GM19035 (cell line): ENCODE results near the gene SUGCT.
"Not testable (repeated sequence)": the region's sequence is repeated elsewhere in the genome, so short reads cannot be mapped to it uniquely, and the experiment has no call there.

Source experiments
- ATAC-seq: cut with Tn5 transposase; IDR thresholded peaks from one replicate; pipeline ENCODE4 v1.9.1; 2021; ENCODE audit not compliant: unreplicated experiment

Gene SUGCT

GRCh38 chr7:40244226-40244625, 109.4 kb downstream of the SUGCT start:
- no peak for ATAC-seq

- no peak for ATAC-seq
Measured at GRCh38 chr7:40248681-40249080, 113.9 kb downstream of the SUGCT start.

- ATAC-seq: not testable (repeated sequence)
Measured at GRCh38 chr7:40253444-40253843, 118.6 kb downstream of the SUGCT start.

- ATAC-seq: no peak
Measured at GRCh38 chr7:40263752-40264390, 129.1 kb downstream of the SUGCT start.

- ATAC-seq: no peak
Measured at GRCh38 chr7:40267583-40267982, 132.8 kb downstream of the SUGCT start.

GRCh38 chr7:40268810-40269209, 134.0 kb downstream of the SUGCT start:
- ATAC-seq: not testable (repeated sequence)

GRCh38 chr7:40276061-40276460, 141.3 kb downstream of the SUGCT start:
- no peak for ATAC-seq

GRCh38 chr7:40279991-40280390, 145.2 kb downstream of the SUGCT start:
- ATAC-seq: no peak

GRCh38 chr7:40282858-40283257, 148.1 kb downstream of the SUGCT start:
- ATAC-seq: no peak

GRCh38 chr7:40283391-40283790, 148.6 kb downstream of the SUGCT start:
- no peak for ATAC-seq

- no peak for ATAC-seq
Measured at GRCh38 chr7:40288827-40289226, 154.0 kb downstream of the SUGCT start.

- no peak for ATAC-seq
Measured at GRCh38 chr7:40297741-40298311, 163.0 kb downstream of the SUGCT start.

GRCh38 chr7:40298421-40298820, 163.6 kb downstream of the SUGCT start:
- no peak for ATAC-seq

GRCh38 chr7:40299097-40299496, 164.3 kb downstream of the SUGCT start:
- no peak for ATAC-seq

GRCh38 chr7:40300146-40300670, 165.4 kb downstream of the SUGCT start:
- ATAC-seq: no peak

- no peak for ATAC-seq
Measured at GRCh38 chr7:40301486-40302068, 166.8 kb downstream of the SUGCT start.

GRCh38 chr7:40303996-40304395, 169.2 kb downstream of the SUGCT start:
- no peak for ATAC-seq

- no peak for ATAC-seq
Measured at GRCh38 chr7:40305229-40305628, 170.4 kb downstream of the SUGCT start.

- no peak for ATAC-seq
Measured at GRCh38 chr7:40306025-40306424, 171.2 kb downstream of the SUGCT start.

- ATAC-seq: no peak
Measured at GRCh38 chr7:40306596-40306995, 171.8 kb downstream of the SUGCT start.

- ATAC-seq: no peak
Measured at GRCh38 chr7:40310258-40310657, 175.5 kb downstream of the SUGCT start.

- ATAC-seq: peak; percentile 98
Measured at GRCh38 chr7:40311307-40311706, 176.5 kb downstream of the SUGCT start.
